ENCODE data around the gene PNMA8C. TPM values are rescaled to one million over a fixed set of nuclear protein-coding genes. Genes with fewer than 3 reads are reported as not detected.

Gene PNMA8C
- total RNA-seq, 3 donors from 2014 or later: 0.59 to 0.98 TPM; not detected in 1

DNA sequence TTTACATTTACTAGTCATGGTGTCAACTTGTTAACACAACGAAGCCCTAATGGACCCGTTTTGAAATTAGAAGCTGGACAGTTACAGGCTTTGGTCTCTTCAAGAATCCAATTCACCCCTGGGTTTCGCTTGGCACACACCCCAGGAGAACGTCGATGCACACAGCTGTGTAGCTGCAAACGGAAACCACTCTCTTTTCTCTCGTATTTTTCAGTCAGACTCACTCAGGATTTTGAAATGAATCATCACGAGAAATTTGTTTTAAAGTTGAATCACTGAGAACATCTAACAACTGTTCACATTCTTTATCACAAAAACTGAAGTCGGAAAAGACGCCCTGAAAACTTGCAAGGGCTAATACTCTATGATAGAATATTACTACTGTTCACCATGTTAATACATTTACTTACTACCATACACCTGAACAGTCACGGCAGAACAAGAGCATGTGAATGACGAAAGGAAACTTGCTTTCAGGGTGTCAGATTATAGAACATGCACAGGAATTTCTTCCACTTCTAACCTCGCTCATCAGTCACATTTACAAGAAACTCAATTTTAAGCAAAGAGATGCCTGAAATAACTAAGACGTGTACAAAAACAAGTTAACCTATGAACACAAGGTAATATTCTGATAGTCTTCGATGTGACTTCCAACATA, 37.9 kb upstream of the PNMA8C start:
- H3K27ac ChIP-seq: peak overlapping the region; percentile 45 to 50
- TF ChIP-seq POLR2A (IDR thresholded peaks at IDR 0.05) (no peak), POLR2AphosphoS5 (IDR thresholded peaks at IDR 0.05) (no peak)
- TF ChIP-seq, protein P1, sequence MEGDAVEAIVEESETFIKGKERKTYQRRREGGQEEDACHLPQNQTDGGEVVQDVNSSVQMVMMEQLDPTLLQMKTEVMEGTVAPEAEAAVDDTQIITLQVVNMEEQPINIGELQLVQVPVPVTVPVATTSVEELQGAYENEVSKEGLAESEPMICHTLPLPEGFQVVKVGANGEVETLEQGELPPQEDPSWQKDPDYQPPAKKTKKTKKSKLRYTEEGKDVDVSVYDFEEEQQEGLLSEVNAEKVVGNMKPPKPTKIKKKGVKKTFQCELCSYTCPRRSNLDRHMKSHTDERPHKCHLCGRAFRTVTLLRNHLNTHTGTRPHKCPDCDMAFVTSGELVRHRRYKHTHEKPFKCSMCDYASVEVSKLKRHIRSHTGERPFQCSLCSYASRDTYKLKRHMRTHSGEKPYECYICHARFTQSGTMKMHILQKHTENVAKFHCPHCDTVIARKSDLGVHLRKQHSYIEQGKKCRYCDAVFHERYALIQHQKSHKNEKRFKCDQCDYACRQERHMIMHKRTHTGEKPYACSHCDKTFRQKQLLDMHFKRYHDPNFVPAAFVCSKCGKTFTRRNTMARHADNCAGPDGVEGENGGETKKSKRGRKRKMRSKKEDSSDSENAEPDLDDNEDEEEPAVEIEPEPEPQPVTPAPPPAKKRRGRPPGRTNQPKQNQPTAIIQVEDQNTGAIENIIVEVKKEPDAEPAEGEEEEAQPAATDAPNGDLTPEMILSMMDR (IDR thresholded peaks at IDR 0.05): no peak
- peak overlapping the region in 1 of 3 donors; percentile 22 for H3K4me3 ChIP-seq
- no peaks in the 10 kb centered on the region for H3K4me1 ChIP-seq
- intact Hi-C loops (cut with DNase I; ENCODE audit: low total_unique reads): no loop called here
- H3K27me3 ChIP-seq: no peaks in the 10 kb centered on the region
- no peak for DNase-seq (ENCODE audit: low spot score in 2 of 2)
- no peaks in the 10 kb centered on the region for H3K36me3 ChIP-seq
- no peaks in the 10 kb centered on the region for H3K9me3 ChIP-seq

DNA sequence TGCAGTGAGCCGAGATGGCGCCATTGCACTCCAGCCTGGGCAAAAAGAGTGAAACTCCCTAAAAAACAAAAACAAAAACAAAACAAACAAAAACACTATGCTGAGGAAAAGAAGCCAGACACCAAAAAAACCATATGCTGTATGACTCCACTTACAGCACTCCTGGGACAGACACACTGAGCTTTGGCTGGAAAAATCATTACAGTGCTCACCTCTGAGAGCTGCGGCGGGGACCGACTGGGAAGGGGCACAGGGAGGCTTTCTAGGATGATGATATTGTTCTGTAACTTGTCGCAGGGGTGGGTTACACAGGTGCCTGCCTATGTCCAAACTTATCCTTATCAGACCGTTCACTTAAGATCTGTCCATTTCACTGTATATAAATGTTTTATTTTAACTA, 34.8 kb upstream of the PNMA8C start:
- intact Hi-C loops (cut with DNase I; ENCODE audit: low total_unique reads): no loop called here
- Histone ChIP-seq H3K27me3 (no peaks in the 10 kb centered on the region), H3K4me3 (no peak overlapping the region), H3K27ac (peak overlapping the region in 1 of 2 donors; percentile 71), H3K4me1 (no peaks in the 10 kb centered on the region), H3K36me3 (no peaks in the 10 kb centered on the region), H3K9me3 (no peaks in the 10 kb centered on the region)
- TF ChIP-seq POLR2AphosphoS5 (IDR thresholded peaks at IDR 0.05): no peak
- TF ChIP-seq POLR2A (IDR thresholded peaks at IDR 0.05): no peak
- TF ChIP-seq, protein P1 (IDR thresholded peaks at IDR 0.05): no peak
- DNase-seq (ENCODE audit: low spot score in 2 of 2): no peak

DNA sequence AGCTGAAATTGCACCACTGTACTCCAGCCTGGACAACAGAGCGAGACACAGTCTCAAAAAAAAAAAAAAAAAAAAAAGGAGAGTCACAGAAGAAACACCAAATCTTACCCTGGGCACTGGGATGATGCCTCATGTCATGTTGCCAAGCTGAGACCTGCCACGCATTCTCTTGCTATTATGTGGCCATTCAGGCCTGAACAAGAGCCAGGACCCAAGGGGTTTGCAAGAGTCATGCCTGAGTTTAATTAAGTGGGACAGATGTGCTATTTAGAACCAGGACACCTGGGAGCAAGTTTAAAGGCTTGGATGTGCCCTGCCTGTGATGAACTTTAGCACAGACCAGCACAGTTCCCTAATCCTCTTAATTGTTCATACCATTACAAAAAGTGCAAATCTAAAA, 32.8 kb upstream of the PNMA8C start:
- Histone ChIP-seq H3K4me1 (no peaks in the 10 kb centered on the region), H3K4me3 (no peak overlapping the region), H3K27ac (peak overlapping the region in 1 of 2 donors; percentile 69), H3K27me3 (no peaks in the 10 kb centered on the region), H3K36me3 (no peaks in the 10 kb centered on the region), H3K9me3 (no peaks in the 10 kb centered on the region)
- peak in 1 of 2 donors; percentile 91 for DNase-seq (ENCODE audit: low spot score in 2 of 2)
- intact Hi-C loops (cut with DNase I; ENCODE audit: low total_unique reads): loop anchor here (2.0 kb wide), 1 partner anchor 67 kb away; no protein-coding TSS in a partner anchor
- TF ChIP-seq, protein P1 (IDR thresholded peaks at IDR 0.05): no peak
- TF ChIP-seq POLR2A (IDR thresholded peaks at IDR 0.05) (no peak), POLR2AphosphoS5 (IDR thresholded peaks at IDR 0.05) (no peak)

DNA sequence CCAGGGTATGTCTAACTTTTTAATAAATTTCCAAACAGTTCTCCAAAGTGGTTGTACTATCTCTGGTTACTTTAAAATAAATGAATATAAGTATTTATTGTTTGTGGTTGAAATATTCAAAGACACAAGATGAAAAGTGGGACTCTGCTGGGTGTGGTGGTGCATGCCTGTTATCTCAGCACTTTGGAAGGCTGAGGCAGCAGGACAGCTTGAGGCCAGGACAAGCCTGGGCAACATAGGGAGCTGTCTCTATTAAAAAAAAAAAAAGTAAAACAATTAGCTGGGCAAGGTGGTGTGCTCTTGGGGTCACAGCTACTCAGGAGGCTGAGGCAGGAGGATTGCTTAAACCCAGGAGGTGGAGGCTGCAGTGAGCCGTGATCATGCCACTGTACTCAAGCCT, 32.2 kb upstream of the PNMA8C start:
- H3K9me3 ChIP-seq: no peaks in the 10 kb centered on the region
- no peaks in the 10 kb centered on the region for H3K4me1 ChIP-seq
- TF ChIP-seq POLR2A (IDR thresholded peaks at IDR 0.05) (no peak), POLR2AphosphoS5 (IDR thresholded peaks at IDR 0.05) (no peak)
- TF ChIP-seq, protein P1 (IDR thresholded peaks at IDR 0.05): no peak
- no peak overlapping the region for H3K4me3 ChIP-seq
- intact Hi-C loops (cut with DNase I; ENCODE audit: low total_unique reads): loop anchor here (2.0 kb wide), 1 partner anchor 68 kb away; no protein-coding TSS in a partner anchor
- peak overlapping the region; percentile 66 to 69 for H3K27ac ChIP-seq
- H3K36me3 ChIP-seq: no peaks in the 10 kb centered on the region
- no peak for DNase-seq (ENCODE audit: low spot score in 2 of 2)
- no peaks in the 10 kb centered on the region for H3K27me3 ChIP-seq

DNA sequence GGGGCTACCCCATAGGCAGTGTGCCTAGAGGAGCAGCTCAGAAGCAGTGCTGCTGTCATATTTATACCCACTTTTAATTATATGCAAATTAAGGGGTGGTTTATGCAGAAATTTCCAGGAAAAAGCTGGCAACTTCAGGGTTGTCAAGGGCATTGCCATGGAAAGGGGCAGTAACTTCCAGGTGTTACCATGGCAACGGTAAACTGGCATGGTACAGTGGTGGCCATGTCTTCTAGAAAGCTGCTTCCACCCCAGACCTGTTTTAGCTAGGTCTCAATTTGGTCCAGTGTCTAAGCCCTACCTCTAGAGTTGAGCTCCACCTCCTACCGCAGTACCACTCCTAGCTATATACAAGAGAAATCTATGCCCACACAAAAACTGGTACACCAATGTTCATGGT, 31.3 kb upstream of the PNMA8C start:
- Histone ChIP-seq H3K9me3 (no peaks in the 10 kb centered on the region), H3K4me1 (no peaks in the 10 kb centered on the region), H3K27me3 (no peaks in the 10 kb centered on the region), H3K36me3 (no peaks in the 10 kb centered on the region), H3K27ac (no peak overlapping the region), H3K4me3 (no peak overlapping the region)
- intact Hi-C loops (cut with DNase I; ENCODE audit: low total_unique reads): loop anchor here (2.0 kb wide), 1 partner anchor 69 kb away; no protein-coding TSS in a partner anchor
- no peak for DNase-seq (ENCODE audit: low spot score in 2 of 2)
- TF ChIP-seq POLR2A (IDR thresholded peaks at IDR 0.05): no peak
- TF ChIP-seq, protein P1 (IDR thresholded peaks at IDR 0.05): no peak
- no peak for TF ChIP-seq POLR2AphosphoS5 (IDR thresholded peaks at IDR 0.05)

All from breast epithelium (tissue), 4 donors.